Hepatocyte (in vitro differentiated cells): Measurements from ENCODE around the gene MAGI2.

ENCODE experiments used
- EZH2phosphoT487 ChIP-seq: fragments of 200-600 bp; sonication (generic); IDR thresholded peaks from one replicate; pipeline ENCODE4 v1.6.1; 2018; ENCODE audit warnings: antibody characterized with exemption, mild to moderate bottlenecking, low read depth, moderate library complexity; ENCODE audit not compliant: unreplicated experiment, severe bottlenecking
- TF ChIP-seq, protein P1 (sequence below): fragments of 200-600 bp; sonication (generic); IDR thresholded peaks from 2 replicates; pipeline ENCODE4 v1.5.1; 2016; ENCODE audit warnings: antibody characterized with exemption, mild to moderate bottlenecking; ENCODE audit not compliant: poor library complexity

DNA sequence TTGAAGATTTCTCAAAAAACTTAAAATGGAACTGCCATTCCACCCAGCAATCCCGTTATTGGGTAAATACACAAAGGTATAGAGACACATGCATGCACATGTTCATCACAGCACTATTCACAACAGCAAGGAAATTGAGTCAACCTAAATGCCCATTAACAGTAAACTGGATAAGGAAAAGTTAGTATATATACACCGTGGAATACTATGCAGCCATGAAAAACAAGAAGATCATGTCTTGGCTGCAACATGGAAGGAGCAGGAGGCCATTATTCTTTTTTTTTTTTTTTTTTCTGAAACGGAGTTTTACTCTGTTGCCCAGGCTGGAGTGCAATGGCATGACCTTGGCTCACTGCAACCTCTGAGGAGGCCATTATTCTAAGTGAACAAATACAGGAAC, 749.0 kb downstream of the MAGI2 start:
- TF ChIP-seq, protein P1, sequence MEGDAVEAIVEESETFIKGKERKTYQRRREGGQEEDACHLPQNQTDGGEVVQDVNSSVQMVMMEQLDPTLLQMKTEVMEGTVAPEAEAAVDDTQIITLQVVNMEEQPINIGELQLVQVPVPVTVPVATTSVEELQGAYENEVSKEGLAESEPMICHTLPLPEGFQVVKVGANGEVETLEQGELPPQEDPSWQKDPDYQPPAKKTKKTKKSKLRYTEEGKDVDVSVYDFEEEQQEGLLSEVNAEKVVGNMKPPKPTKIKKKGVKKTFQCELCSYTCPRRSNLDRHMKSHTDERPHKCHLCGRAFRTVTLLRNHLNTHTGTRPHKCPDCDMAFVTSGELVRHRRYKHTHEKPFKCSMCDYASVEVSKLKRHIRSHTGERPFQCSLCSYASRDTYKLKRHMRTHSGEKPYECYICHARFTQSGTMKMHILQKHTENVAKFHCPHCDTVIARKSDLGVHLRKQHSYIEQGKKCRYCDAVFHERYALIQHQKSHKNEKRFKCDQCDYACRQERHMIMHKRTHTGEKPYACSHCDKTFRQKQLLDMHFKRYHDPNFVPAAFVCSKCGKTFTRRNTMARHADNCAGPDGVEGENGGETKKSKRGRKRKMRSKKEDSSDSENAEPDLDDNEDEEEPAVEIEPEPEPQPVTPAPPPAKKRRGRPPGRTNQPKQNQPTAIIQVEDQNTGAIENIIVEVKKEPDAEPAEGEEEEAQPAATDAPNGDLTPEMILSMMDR = no peak
- no peak for TF ChIP-seq EZH2phosphoT487
